ENCODE results near the gene ZNF513. TPM values are rescaled to one million over a fixed set of nuclear protein-coding genes. Genes with fewer than 3 reads are reported as not detected.
A peak's percentile ranks its signal among the peaks of the same experiment; 100 is the strongest.

ZNF513 gene
- total RNA-seq, 1 donor from 2014 or later: 25.7 TPM

GRCh38 chr2:27393225-27393624 is 12.7 kb upstream of the ZNF513 start:
- H3K27ac Mint-ChIP-seq: no peak overlapping the region
- H3K27me3 Mint-ChIP-seq (ENCODE audit: low read depth): no peaks in the 10 kb centered on the region
- peaks cover 6% of the 10 kb centered on the region for H3K36me3 Mint-ChIP-seq
- no peak for DNase-seq (ENCODE audit: low spot score in 2 of 2, unreplicated experiment in 2 of 2)
- no peaks in the 10 kb centered on the region for H3K9me3 Mint-ChIP-seq
- no peak for TF ChIP-seq CTCF (IDR thresholded peaks at IDR 0.05; ENCODE audit: unreplicated experiment)
- H3K4me3 Mint-ChIP-seq: no peak overlapping the region
- H3K4me1 Mint-ChIP-seq: no peaks in the 10 kb centered on the region

- no peak for TF ChIP-seq CTCF (IDR thresholded peaks at IDR 0.05; ENCODE audit: unreplicated experiment)
- no peaks in the 10 kb centered on the region for H3K27me3 Mint-ChIP-seq (ENCODE audit: low read depth)
- no peak overlapping the region for H3K27ac Mint-ChIP-seq
- H3K36me3 Mint-ChIP-seq: peaks cover 6% of the 10 kb centered on the region
- DNase-seq (ENCODE audit: low spot score in 2 of 2, unreplicated experiment in 2 of 2): no peak
- H3K4me3 Mint-ChIP-seq: no peak overlapping the region
- no peaks in the 10 kb centered on the region for H3K4me1 Mint-ChIP-seq
- no peaks in the 10 kb centered on the region for H3K9me3 Mint-ChIP-seq
These were observed 10.5 kb upstream of the ZNF513 start for GRCh38 chr2:27390822-27391679.

GRCh38 chr2:27381577-27382181 is 1.1 kb upstream of the ZNF513 start:
- Mint-ChIP-seq H3K36me3 (peaks cover 21% of the 10 kb centered on the region), H3K27ac (peak overlapping the region; percentile 98), H3K27me3 (ENCODE audit: low read depth) (no peaks in the 10 kb centered on the region), H3K4me3 (peak overlapping the region; percentile 90), H3K4me1 (peaks cover 26% of the 10 kb centered on the region), H3K9me3 (no peaks in the 10 kb centered on the region)
- TF ChIP-seq CTCF (IDR thresholded peaks at IDR 0.05; ENCODE audit: unreplicated experiment): no peak
- DNase-seq (ENCODE audit: low spot score in 2 of 2, unreplicated experiment in 2 of 2): no peak

- H3K4me1 Mint-ChIP-seq: peaks cover 26% of the 10 kb centered on the region
- peak overlapping the region; percentile 90 for H3K4me3 Mint-ChIP-seq
- DNase-seq (ENCODE audit: low spot score in 2 of 2, unreplicated experiment in 2 of 2): no peak
- H3K27me3 Mint-ChIP-seq (ENCODE audit: low read depth): no peaks in the 10 kb centered on the region
- peak overlapping the region; percentile 86 for H3K27ac Mint-ChIP-seq
- TF ChIP-seq CTCF (IDR thresholded peaks at IDR 0.05; ENCODE audit: unreplicated experiment): no peak
- H3K36me3 Mint-ChIP-seq: peaks cover 18% of the 10 kb centered on the region
- H3K9me3 Mint-ChIP-seq: no peaks in the 10 kb centered on the region
These were observed 503 bp downstream of the ZNF513 start for GRCh38 chr2:27379836-27380625.

- peaks cover 21% of the 10 kb centered on the region for H3K36me3 Mint-ChIP-seq
- peak overlapping the region; percentile 86 for H3K27ac Mint-ChIP-seq
- DNase-seq (ENCODE audit: low spot score in 2 of 2, unreplicated experiment in 2 of 2): no peak
- H3K9me3 Mint-ChIP-seq: no peaks in the 10 kb centered on the region
- peak overlapping the region; percentile 90 for H3K4me3 Mint-ChIP-seq
- peaks cover 26% of the 10 kb centered on the region for H3K4me1 Mint-ChIP-seq
- H3K27me3 Mint-ChIP-seq (ENCODE audit: low read depth): no peaks in the 10 kb centered on the region
- no peak for TF ChIP-seq CTCF (IDR thresholded peaks at IDR 0.05; ENCODE audit: unreplicated experiment)
These were observed 1.1 kb downstream of the ZNF513 start for GRCh38 chr2:27379383-27379835.
